C4-2B (cell line): Measurements from ENCODE around the gene TMX2.
"Not testable (repeated sequence)": the region's sequence is repeated elsewhere in the genome, so short reads cannot be mapped to it uniquely, and the experiment has no call there.

Experiments used
- ZFX ChIP-seq: fragments of 450-650 bp; IDR thresholded peaks from 2 replicates; pipeline ENCODE4 v1.6.1; 2017
- TF ChIP-seq, protein P1 (sequence below): fragments of 450-650 bp; conservative IDR thresholded peaks from 2 replicates; pipeline ENCODE4 v1.5.1; 2017; ENCODE audit warnings: mild to moderate bottlenecking

GRCh38 chr11:57716726-57717125 is 4.3 kb downstream of the TMX2 start:
- TF ChIP-seq, protein P1, sequence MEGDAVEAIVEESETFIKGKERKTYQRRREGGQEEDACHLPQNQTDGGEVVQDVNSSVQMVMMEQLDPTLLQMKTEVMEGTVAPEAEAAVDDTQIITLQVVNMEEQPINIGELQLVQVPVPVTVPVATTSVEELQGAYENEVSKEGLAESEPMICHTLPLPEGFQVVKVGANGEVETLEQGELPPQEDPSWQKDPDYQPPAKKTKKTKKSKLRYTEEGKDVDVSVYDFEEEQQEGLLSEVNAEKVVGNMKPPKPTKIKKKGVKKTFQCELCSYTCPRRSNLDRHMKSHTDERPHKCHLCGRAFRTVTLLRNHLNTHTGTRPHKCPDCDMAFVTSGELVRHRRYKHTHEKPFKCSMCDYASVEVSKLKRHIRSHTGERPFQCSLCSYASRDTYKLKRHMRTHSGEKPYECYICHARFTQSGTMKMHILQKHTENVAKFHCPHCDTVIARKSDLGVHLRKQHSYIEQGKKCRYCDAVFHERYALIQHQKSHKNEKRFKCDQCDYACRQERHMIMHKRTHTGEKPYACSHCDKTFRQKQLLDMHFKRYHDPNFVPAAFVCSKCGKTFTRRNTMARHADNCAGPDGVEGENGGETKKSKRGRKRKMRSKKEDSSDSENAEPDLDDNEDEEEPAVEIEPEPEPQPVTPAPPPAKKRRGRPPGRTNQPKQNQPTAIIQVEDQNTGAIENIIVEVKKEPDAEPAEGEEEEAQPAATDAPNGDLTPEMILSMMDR, result not testable (repeated sequence)
- not testable (repeated sequence) for TF ChIP-seq ZFX
